Parathyroid adenoma (tissue), 2 donors: ENCODE data around the gene BOD1L2.

ENCODE experiments used
- H2AFZ ChIP-seq: fragments of 300-600 bp; sonication (generic); one replicate; pipeline ENCODE4 v1.7.0; 2017; ENCODE audit warnings: antibody characterized with exemption, mild to moderate bottlenecking
- H3K27ac ChIP-seq: fragments of 300-600 bp; sonication (generic); one replicate; pipeline ENCODE4 v1.7.0; 2017
- H3K27me3 ChIP-seq: fragments of 300-600 bp; sonication (generic); one replicate; pipeline ENCODE4 v1.7.0; 2017; ENCODE audit warnings: low read length; ENCODE audit not compliant: control insufficient read depth, insufficient read depth
- H3K36me3 ChIP-seq: fragments of 300-600 bp; sonication (generic); one replicate; pipeline ENCODE4 v1.7.0; 2017; ENCODE audit warnings: low read length; ENCODE audit not compliant: control insufficient read depth, insufficient read depth
- H3K4me1 ChIP-seq: fragments of 300-600 bp; sonication (generic); one replicate; pipeline ENCODE4 v1.7.0; 2017; ENCODE audit warnings: control low read depth
- H3K4me2 ChIP-seq: fragments of 300-600 bp; sonication (generic); one replicate; pipeline ENCODE4 v1.7.0; 2017; ENCODE audit warnings: low read length
- H3K4me3 ChIP-seq: fragments of 300-600 bp; sonication (generic); one replicate; pipeline ENCODE4 v1.7.0; 2017; ENCODE audit warnings: low read depth, low read length
- H3K79me2 ChIP-seq: fragments of 300-600 bp; sonication (generic); one replicate; pipeline ENCODE4 v1.7.0; 2017; ENCODE audit warnings: control low read depth
- H3K9ac ChIP-seq: fragments of 300-600 bp; sonication (generic); one replicate; pipeline ENCODE4 v1.7.0; 2017; ENCODE audit warnings: mild to moderate bottlenecking
- H3K9me3 ChIP-seq: fragments of 300-600 bp; sonication (generic); one replicate; pipeline ENCODE4 v1.7.0; 2017; ENCODE audit warnings: low read length; ENCODE audit not compliant: control insufficient read depth
- CTCF ChIP-seq: fragments of 300-600 bp; sonication (generic); IDR thresholded peaks from one replicate; pipeline ENCODE4 v1.7.0; 2017; ENCODE audit warnings: antibody characterized with exemption, mild to moderate bottlenecking
- donor health status: primary hyperparathyroidism.

BOD1L2 gene

GRCh38 chr18:57149051-57149450 is 2.2 kb downstream of the BOD1L2 start:
- no peak overlapping the region for H3K9ac ChIP-seq
- no peak overlapping the region for H3K27ac ChIP-seq
- H3K4me3 ChIP-seq = no peak overlapping the region
- no peaks in the 10 kb centered on the region for H3K79me2 ChIP-seq
- H3K27me3 ChIP-seq = no peaks in the 10 kb centered on the region
- no peaks in the 10 kb centered on the region for H3K9me3 ChIP-seq
- peaks cover 2% of the 10 kb centered on the region for H3K4me1 ChIP-seq
- no peak overlapping the region for H2AFZ ChIP-seq
- no peak for TF ChIP-seq CTCF
- H3K4me2 ChIP-seq = no peak overlapping the region
- no peaks in the 10 kb centered on the region for H3K36me3 ChIP-seq

- H2AFZ ChIP-seq = no peak overlapping the region
- H3K4me1 ChIP-seq = peaks cover 2% of the 10 kb centered on the region
- H3K9ac ChIP-seq = no peak overlapping the region
- H3K27me3 ChIP-seq = no peaks in the 10 kb centered on the region
- no peak for TF ChIP-seq CTCF
- no peaks in the 10 kb centered on the region for H3K79me2 ChIP-seq
- H3K27ac ChIP-seq = no peak overlapping the region
- H3K36me3 ChIP-seq = no peaks in the 10 kb centered on the region
- H3K4me2 ChIP-seq = no peak overlapping the region
- H3K9me3 ChIP-seq = no peaks in the 10 kb centered on the region
- no peak overlapping the region for H3K4me3 ChIP-seq
Observed at GRCh38 chr18:57149531-57149930, 2.6 kb downstream of the BOD1L2 start.

- no peak overlapping the region for H3K4me3 ChIP-seq
- TF ChIP-seq CTCF = no peak
Observed at GRCh38 chr18:57150081-57150480, 3.2 kb downstream of the BOD1L2 start.

GRCh38 chr18:57150828-57151227 is 3.9 kb downstream of the BOD1L2 start:
- Histone ChIP-seq H3K9me3 (no peaks in the 10 kb centered on the region), H3K4me3 (no peak overlapping the region), H3K79me2 (no peaks in the 10 kb centered on the region), H3K4me2 (peak overlapping the region; percentile 6), H3K36me3 (no peaks in the 10 kb centered on the region), H3K27ac (no peak overlapping the region), H3K4me1 (peaks cover 2% of the 10 kb centered on the region), H3K27me3 (no peaks in the 10 kb centered on the region), H2AFZ (peak overlapping the region; percentile 56), H3K9ac (no peak overlapping the region)
- TF ChIP-seq CTCF = no peak

More at GRCh38 chr18:57150081-57150480, 3.2 kb downstream of the BOD1L2 start:
- Histone ChIP-seq H3K4me2 (no peak overlapping the region), H2AFZ (no peak overlapping the region), H3K27ac (no peak overlapping the region), H3K79me2 (no peaks in the 10 kb centered on the region), H3K9me3 (no peaks in the 10 kb centered on the region), H3K36me3 (no peaks in the 10 kb centered on the region), H3K9ac (no peak overlapping the region), H3K4me1 (peaks cover 2% of the 10 kb centered on the region), H3K27me3 (no peaks in the 10 kb centered on the region)

- Histone ChIP-seq H3K4me2 (no peak overlapping the region), H3K27me3 (no peaks in the 10 kb centered on the region), H3K79me2 (no peaks in the 10 kb centered on the region), H3K36me3 (no peaks in the 10 kb centered on the region), H3K4me3 (no peak overlapping the region), H2AFZ (no peak overlapping the region), H3K27ac (no peak overlapping the region), H3K4me1 (peaks cover 2% of the 10 kb centered on the region), H3K9me3 (peaks cover 4% of the 10 kb centered on the region), H3K9ac (no peak overlapping the region)
- no peak for TF ChIP-seq CTCF
Observed at GRCh38 chr18:57154191-57154830, 7.4 kb downstream of the BOD1L2 start.
